ENCODE measurements around the gene AAMP.

AAMP gene

GRCh38 chr2:218257390-218257981 is 12.5 kb downstream of the AAMP start:
- DNase-seq: no peak

GRCh38 chr2:218256612-218257350 is 13.2 kb downstream of the AAMP start:
- DNase-seq: no peak

- no peak for DNase-seq
Measured at GRCh38 chr2:218255446-218255845, 14.5 kb downstream of the AAMP start.

GRCh38 chr2:218253232-218253625 is 16.7 kb downstream of the AAMP start:
- no peak for DNase-seq

- DNase-seq: no peak
Measured at GRCh38 chr2:218252509-218253231, 17.3 kb downstream of the AAMP start.

DNA sequence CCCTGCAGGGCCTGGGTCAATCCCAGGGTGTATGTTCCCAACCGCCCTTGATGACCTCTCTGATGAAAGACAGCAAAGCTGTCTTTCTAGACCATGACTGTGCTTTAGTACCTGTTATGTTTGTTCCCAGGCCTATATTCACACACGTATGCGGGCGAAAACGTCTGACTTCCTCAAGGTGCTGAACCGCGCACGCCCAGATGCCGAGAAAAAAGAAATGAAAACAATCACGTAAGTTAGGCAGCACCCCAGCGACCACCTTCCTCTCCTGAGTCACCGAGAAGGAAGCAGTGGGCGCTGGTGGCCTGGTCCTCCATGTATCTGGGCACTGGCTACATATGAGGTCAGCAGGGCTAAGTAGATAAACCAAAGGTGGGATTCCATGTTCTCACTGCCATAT is 20.2 kb downstream of the AAMP start:
- no peak for DNase-seq

DNA sequence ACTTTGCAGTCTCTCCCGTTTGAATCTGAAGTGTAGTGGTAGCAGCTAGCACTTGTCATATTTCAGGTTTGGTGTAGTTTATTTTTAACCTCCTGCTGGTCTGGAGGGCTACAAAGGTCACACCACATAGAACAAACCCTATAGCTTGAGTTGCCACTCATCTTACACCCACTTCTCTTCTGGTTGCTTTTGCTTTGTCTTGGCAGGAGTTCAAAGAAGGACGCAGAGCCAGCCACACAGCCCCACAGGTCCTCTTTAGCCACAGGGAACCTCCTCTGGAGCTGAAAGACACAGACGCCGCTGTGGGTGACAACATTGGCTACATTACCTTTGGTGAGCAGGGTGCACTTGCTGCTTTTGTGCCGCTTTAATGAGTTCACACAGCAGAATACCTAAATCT is 24.7 kb downstream of the AAMP start:
- no peak for DNase-seq

DNA sequence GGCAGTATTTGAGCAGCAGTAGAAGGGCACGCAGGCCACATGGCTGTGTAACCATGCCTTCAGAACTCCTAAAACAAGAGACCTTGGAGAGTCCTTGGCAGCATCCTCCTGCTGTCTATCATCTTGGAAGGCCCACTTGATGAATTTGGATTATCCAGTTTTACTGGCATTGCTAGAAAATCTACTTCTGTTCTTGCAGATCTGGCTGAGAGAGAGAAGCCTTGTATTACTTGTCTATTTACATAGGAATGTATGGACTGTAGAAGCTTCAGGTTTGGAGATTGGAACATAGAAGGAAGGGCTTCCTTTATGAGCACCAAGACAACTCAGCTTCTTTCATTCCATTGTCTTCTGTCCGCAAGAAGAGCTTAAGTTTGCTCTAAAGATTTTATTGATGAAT is 25.3 kb downstream of the AAMP start:
- no peak for DNase-seq

DNA sequence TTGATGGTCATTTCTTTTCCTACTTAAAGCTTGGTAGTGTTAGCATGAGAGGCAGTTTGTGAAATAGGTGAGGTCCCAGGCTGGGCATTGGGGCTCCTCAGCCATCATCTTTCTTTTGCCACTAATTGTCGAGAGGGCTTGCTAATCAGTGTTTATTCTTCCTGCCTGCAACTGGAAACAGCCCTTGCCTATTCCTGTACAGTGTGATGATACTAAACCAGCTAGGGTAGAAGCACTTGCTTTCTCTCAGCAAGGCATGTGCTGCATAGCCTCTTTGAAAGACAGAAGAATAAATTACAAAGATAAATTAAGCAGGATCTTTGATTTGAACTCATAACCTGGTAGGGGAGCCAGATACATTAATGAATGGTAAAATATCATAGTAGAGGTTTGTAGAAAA is 25.7 kb downstream of the AAMP start:
- no peak for DNase-seq

GRCh38 chr2:218238887-218239286 is 31.1 kb downstream of the AAMP start:
- no peak for DNase-seq

GRCh38 chr2:218236829-218237228 is 33.1 kb downstream of the AAMP start:
- no peak for DNase-seq

DNA sequence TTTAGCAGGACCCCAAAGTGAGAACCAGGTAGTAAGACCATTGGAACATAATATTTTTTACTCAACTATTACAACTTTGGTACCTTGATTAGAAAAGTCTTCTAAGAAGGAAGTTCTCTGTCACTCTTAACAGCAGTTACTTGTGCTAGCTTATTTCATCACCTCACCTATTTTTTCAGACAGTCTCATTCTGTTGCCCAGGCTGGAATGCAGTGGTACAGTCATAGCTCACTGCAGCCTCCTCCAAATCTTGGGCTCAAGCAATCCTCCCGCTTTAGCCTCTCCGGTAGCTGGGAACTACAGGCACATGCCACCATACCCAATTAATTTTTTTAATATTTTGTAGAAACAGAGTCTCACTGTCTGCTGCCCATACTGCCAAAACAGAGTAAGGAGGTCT is 34.9 kb downstream of the AAMP start:
- no peak for DNase-seq

- no peak for DNase-seq
Measured at GRCh38 chr2:218234521-218234920, 35.4 kb downstream of the AAMP start.

DNA sequence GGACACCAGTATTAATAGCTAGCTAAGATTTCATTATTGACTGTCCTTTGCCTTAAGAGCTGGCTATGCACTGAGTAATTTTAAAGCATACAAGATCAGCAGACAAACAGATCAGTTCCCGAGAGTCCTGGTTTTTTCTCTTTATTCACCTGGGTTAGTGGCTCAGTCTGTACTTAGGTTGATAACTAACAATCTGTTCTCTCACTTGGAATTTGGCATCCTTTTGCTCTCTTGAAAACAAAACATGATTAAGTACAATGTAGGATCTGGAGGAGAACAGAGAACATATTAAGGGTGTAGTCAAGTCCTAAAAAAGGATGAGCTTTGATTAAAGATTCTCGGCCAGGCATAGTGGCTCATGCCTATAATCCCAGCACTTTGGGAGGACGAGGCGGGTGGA is 36.4 kb downstream of the AAMP start:
- no peak for DNase-seq

- DNase-seq: no peak
Measured at GRCh38 chr2:218230882-218231281, 39.1 kb downstream of the AAMP start.

DNA sequence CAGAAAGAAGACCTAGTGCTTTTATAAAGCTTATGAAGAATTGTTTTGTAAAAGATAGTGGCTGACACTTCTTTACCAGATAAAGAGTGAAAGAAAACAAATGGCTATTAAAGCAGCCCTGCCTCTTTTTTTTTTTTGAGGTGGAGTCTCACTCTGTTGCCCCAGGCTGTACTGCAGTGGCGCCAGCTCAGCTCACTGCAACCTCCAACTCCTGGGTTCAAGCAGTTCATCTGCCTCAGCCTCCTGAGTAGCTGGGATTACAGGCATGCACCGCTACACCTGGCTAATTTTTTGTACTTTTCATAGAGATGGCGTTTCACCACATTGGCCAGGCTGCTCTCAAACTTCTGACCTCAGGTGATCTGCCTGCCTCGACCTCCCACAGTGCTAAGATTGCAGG is 40.1 kb downstream of the AAMP start:
- no peak for DNase-seq

DNA sequence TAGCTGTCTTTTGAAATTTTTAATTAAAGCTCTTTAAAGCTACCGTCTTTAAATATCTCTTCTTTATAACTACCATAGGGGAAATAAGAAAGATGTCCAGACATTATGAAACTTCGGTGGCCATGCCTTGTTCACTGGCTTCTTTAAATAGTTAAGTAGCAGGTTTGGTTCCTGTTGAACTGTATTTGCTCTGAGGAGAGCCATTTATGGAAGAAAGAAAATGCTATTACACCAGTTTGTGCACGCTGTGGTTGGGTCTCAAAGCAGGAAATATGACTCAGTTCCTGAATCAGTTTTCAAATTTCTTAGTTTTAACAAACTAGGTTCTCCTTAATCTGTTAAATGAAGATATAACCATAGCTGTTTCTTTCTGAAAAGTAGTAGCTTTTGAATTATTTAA is 40.7 kb downstream of the AAMP start:
- DNase-seq: no peak

- no peak for DNase-seq
Measured at GRCh38 chr2:218228366-218229090, 41.4 kb downstream of the AAMP start.

DNA sequence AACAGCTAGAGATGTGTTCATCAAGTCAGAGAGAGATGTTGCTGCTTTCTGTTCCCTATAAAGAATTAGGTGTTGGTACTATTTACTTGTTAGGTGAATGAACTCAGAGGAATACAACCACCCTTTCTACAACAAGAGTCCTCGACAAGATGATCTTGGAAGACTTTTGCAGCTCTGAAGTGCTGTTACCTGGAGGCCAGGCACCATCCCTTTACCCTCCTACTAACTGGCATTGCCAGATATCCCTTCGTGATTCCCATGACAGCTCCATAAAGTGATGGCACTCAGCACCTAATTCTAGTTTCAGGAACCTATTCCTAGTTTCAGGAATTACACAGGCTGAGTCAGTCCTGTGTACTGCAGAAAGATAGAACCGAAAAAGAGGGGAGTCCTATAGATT is 43.0 kb downstream of the AAMP start:
- no peak for DNase-seq

DNA sequence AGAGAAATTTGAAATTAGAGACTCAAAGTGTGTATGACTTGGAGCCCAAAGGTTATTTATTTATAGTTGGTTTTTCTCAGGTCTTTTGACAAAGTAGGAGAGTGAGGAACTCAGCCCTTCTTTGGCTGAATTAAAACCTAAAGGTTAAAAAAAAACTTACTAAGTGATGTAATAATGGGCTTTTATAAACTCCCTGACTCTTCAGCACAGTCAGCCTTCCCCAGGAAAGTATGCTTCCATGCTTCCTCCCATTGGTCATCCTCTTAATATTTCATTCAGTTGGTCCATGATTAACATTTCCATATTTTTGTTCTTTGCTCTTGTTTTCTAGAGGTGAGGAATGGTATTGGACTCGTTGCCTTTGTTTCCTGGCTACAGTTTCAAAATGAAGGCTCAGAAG is 45.8 kb downstream of the AAMP start:
- no peak for DNase-seq

GRCh38 chr2:218223046-218223445 is 46.9 kb downstream of the AAMP start:
- no peak for DNase-seq

DNA sequence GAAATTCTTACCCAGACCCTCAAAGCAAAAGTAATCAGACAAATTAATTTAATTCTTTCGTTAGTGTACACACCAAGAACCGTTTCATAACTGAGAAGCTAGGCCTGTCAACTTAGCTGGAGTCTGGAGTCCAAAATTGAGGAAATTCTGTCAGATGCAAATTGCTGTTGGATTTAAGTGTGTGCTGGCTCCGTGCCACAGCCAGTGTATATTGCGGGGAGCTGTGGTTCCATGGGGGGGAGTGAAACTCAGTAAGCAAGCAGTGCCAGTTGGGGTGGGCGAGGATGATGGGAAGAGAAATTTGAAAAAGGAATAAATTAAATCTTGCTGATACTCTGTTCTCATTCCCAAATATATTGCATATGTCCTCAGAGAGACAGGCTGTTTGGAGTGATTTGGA is 48.9 kb downstream of the AAMP start:
- no peak for DNase-seq

DNA sequence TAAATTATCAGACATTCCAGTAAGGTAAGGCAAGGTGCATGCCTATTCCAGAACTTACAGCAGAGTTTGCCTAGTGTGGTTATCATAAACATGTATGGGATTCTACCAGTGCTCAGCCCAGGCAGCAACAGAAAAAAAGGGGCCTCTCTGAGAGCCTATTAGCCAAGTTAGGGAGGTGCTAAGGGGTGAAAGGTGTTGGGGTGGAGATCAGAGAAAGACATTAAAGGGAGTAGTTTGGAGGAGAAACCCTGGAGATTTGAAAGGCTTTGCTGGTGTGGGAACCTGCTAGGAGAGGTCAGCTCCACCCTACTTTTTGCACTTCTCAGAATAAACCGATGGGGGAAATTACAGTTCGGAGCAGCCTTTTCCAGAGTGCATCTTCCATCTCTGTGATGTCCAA is 50.0 kb downstream of the AAMP start:
- DNase-seq: no peak

All from SHP77 treated with DMSO at 0.1 percent for 48 hours (cell line).